HG02588 (cell line): ENCODE results near the gene LAMTOR1.
A peak's percentile ranks its signal among the peaks of the same experiment; 100 is the strongest.
"Not testable (repeated sequence)": the region's sequence is repeated elsewhere in the genome, so short reads cannot be mapped to it uniquely, and the experiment has no call there.

Experiments used
- ATAC-seq: cut with Tn5 transposase; IDR thresholded peaks from one replicate; pipeline ENCODE4 v1.9.1; 2021; ENCODE audit warnings: mild to moderate bottlenecking, moderate library complexity; ENCODE audit not compliant: unreplicated experiment

The LAMTOR1 gene

GRCh38 chr11:72102946-72103753 is at the start of gene LAMTOR1:
LAMTOR1 (minus strand) TSS chr11:72103297; CDS start chr11:72103224, 73 bp downstream.
- peak; percentile 81 for ATAC-seq

GRCh38 chr11:72150882-72151281 is 47.8 kb upstream of the LAMTOR1 start:
- no peak for ATAC-seq

- no peak for ATAC-seq
Observed at GRCh38 chr11:72146625-72147024, 43.5 kb upstream of the LAMTOR1 start.

- no peak for ATAC-seq
Observed at GRCh38 chr11:72144807-72145565, 41.9 kb upstream of the LAMTOR1 start.

- not testable (repeated sequence) for ATAC-seq
Observed at GRCh38 chr11:72142543-72142942, 39.4 kb upstream of the LAMTOR1 start.

GRCh38 chr11:72142086-72142485 is 39.0 kb upstream of the LAMTOR1 start:
- not testable (repeated sequence) for ATAC-seq

GRCh38 chr11:72141066-72141465 is 38.0 kb upstream of the LAMTOR1 start:
- ATAC-seq = no peak

- no peak for ATAC-seq
Observed at GRCh38 chr11:72140661-72141060, 37.6 kb upstream of the LAMTOR1 start.

- no peak for ATAC-seq
Observed at GRCh38 chr11:72139500-72139899, 36.4 kb upstream of the LAMTOR1 start.

GRCh38 chr11:72138821-72139390 is 35.8 kb upstream of the LAMTOR1 start:
- no peak for ATAC-seq

- ATAC-seq = no peak
Observed at GRCh38 chr11:72136684-72137262, 33.7 kb upstream of the LAMTOR1 start.

GRCh38 chr11:72135891-72136683 is 33.0 kb upstream of the LAMTOR1 start:
- no peak for ATAC-seq

- ATAC-seq = not testable (repeated sequence)
Observed at GRCh38 chr11:72135473-72135872, 32.4 kb upstream of the LAMTOR1 start, which contains the start of gene FOLR3. FOLR3 (plus strand) TSS chr11:72135725; CDS start chr11:72135953, 228 bp downstream.

- no peak for ATAC-seq
Observed at GRCh38 chr11:72132646-72133045, 29.5 kb upstream of the LAMTOR1 start.

GRCh38 chr11:72129381-72129780 is 26.3 kb upstream of the LAMTOR1 start:
- ATAC-seq = no peak

- no peak for ATAC-seq
Observed at GRCh38 chr11:72127923-72128322, 24.8 kb upstream of the LAMTOR1 start.

GRCh38 chr11:72125956-72126355 is 22.9 kb upstream of the LAMTOR1 start:
- ATAC-seq = no peak

- ATAC-seq = no peak
Observed at GRCh38 chr11:72124046-72124445, 20.9 kb upstream of the LAMTOR1 start.

GRCh38 chr11:72123117-72123653 is 20.1 kb upstream of the LAMTOR1 start:
- ATAC-seq = no peak

GRCh38 chr11:72122607-72123006 is 19.5 kb upstream of the LAMTOR1 start:
- ATAC-seq = no peak
